ENCODE data around the gene INTS11.

INTS11 gene

GRCh38 chr1:1299686-1300351 is 24.6 kb downstream of the INTS11 start:
- peak; percentile 77 for DNase-seq (ENCODE audit: low spot score)

DNA sequence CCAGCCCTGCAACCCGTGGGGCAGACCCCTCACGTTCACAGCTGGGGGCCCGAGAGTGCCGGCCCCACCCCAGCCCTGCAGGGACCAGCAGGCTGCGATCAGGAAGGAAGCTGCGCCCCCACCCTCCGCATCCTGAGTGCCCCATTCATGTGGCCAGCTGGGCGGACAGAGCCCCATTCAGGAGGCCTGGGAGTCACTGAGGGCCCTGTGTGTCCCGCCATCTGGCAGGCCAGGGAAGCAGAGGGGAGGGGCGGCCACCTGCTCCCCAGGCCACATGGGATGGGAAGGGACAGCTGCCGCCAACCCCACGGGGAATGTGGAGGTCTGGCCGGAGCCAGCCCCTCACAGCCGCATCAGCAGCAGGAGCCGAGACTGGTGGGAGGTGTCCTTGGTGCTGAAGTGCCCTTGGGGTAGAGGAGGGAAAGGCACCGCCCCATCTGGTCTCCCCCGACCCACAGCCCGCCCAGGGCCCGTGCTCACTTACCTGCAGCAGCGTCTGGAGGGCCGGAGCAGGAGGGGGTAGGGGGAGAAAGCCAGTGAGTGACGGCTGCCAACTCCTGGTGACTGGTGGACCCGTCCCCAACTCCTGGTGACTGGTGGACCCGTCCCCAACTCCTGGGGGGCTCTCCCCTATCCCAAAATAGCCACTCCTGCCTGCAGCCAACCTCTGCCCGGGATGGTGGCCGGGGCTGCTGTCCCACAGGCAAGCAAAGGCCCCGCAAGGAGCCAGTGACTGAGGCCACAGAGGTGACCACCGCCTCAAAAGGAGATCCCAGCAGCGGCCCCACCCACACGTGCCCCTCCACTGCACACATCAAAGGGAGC is 25.4 kb downstream of the INTS11 start:
- peak; percentile 51 for DNase-seq (ENCODE audit: low spot score)

DNA sequence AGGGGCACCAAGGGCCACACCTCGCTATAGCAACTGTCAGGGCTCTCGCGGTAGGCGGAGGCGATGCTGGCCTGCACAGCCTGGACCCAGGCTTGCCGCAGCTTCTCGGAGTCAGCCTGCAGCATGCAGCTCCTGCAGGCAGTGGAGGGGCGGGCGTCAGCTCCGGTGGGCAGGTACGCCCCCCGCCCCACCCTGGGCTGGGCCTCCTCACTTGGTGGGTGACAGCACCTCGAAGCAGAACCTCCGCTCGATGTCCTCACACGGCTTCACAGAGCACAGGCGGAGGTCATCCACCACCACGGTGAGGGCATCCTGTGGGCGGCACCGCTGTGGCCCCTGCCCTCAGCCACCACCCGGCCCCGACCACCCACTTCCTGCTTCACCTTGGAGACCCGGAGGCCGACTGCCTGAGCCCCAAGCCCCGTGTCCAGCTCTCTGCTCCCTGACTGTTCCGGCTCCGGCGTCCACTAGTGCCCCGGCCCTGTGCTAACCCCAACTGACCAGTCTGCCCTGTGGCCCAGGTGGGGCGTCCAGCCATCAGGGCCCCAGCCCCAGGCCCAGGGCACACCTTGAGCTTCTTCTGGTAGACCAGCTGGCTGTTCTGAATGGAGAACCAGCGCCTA is 26.5 kb downstream of the INTS11 start:
- DNase-seq (ENCODE audit: low spot score): no peak

GRCh38 chr1:1296070-1297061 is 28.1 kb downstream of the INTS11 start:
- DNase-seq (ENCODE audit: low spot score): no peak

DNA sequence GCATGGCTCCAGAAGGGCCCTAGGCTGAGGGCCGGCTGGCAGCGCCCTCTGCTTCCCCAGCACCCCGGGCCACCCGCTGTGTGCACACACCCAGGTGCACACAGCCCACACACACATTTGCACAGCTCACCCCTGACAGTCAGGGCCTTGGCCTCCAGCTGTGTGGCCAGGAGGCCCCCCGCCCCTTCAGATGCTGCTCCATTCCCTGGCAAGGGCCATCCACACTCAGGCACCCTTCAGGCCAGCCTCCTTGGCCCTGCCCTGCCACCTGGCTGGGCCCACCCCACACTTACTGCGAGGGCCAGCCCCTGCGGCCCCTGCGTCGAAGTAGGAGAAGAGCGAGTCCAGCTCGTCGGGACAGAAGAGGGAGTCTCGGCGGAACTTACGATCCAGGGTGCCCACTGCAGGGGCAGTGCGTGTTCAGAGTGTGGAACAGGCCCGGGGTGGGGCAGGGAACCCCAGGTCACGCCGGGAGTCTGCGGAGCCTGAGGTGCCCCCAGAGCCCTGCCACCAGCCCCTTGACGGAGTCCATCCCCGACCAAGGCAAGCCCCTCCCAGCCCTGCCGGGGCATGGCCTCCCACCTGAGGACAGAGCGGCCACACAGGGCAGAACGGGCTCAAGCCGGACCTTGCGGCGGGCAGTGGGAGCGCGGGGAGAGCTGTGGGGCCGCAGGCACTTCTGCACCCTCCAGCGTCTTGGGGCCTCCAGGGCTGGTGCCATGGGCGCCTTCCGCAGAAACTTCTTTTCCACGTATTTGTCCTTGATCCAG is 29.1 kb downstream of the INTS11 start:
- DNase-seq (ENCODE audit: low spot score): no peak

DNA sequence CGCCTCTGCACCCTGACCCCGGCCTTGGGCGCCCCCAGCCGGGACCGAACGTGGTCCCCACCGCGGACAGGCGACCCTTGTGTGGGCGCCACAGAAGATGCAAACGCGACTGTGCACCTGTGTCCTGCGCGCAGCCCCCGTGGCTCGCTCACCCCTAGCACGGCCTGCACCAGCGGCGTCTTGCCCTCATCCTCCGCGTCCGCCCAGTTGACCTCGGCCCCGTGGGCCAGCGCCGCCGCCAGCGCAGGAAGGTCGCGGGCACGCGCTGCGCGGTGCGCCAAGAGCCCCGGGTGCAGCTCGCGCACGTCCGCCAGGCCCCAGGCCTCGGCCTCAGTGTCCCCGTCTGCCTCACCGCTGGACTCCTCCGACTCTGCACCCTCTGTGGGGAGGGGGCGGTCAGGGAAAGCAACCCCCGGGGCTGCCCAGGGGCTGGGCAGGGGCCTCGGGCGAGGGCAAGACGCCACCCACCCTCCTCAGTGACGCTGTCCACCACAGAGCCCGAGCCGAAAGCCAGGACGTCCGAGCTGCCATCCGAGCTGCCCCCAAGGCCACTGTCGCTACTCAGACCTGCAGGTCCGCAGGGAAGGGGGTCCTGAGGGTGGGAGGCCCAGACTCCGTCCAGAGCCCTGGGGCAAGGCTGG is 30.1 kb downstream of the INTS11 start:
- DNase-seq (ENCODE audit: low spot score): no peak

GRCh38 chr1:1293263-1294249 is 30.9 kb downstream of the INTS11 start:
- no peak for DNase-seq (ENCODE audit: low spot score)

DNA sequence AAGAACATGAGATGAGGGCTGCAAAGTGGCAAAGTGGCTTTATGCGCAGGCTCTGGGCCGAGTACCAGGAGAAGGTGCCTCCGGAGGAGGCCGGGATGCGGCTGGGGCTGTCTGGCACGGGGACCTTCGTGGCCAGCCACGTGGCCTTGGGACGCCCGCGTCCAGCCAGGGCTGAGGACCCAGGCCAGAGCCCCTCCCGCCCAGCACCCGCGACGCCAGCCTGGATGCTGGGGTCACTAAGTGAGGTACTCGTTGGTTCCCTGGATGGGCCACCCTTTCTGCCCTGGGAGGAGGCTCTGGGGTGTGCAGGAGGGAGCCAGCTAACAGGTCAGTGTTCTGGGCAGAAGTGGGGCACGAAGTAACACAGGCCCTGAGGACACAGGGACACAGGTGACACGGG is 31.6 kb downstream of the INTS11 start:
- no peak for DNase-seq (ENCODE audit: low spot score)

DNA sequence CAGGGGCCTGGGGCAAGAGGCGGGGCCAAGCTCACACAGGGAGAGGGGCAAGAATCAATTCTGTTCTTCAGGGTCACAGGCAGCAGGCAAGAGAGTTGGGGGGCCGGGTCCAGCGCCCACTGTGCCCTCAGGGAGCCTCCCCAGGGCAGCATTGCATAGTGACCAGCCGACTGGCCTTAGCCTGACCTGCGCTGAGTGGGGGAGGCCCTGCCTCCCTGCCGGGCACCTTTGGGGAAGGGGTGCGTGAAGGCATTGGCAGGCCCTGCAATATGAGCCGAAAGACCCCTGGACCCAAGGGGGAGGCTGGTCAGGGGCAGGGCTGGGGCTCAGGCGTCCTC is 32.0 kb downstream of the INTS11 start:
- DNase-seq (ENCODE audit: low spot score): no peak

DNA sequence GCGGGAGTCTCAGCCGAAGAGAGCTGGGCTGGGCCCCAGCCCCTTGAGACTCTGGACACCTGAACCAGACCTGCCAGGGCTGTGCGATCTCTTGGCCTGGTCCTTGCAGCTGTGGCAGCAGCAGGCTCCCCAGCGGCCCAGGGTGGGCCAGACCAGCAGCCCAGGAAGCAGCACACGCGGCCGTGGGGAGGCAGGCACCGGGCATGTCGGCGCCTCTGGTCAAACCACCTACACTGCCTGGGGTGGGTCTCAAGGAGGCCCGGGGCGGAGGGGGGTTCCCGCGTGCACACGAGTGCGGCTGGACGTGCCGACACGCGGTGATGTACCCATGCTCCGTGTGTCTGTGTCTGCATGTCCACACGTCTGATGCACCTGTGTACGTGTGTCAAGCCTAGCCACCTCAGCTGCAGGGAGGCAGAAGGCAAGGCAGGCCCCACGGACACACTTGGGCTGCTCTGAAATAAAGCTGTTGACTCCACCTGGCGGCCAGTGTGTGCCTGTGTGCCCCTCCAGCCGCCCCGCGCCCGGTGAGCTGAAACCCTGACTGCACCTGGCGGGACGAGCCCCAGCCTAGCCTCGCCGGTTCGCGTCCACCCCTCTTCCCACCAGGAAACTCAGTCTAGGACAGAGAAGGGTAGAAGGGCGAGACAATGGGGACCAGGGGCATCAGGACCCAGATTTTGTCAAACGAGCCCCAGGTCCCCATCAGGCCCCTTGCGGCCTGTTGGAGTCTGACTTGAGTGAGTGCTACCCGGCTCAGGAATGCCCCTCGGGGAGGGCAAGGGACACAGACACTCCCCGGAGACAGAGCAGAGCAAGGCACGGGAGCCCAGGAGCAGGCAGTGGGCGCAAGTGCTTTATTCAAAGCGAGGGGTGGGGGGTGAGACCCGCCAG is 32.7 kb downstream of the INTS11 start:
- peak; percentile 78 for DNase-seq (ENCODE audit: low spot score)

DNA sequence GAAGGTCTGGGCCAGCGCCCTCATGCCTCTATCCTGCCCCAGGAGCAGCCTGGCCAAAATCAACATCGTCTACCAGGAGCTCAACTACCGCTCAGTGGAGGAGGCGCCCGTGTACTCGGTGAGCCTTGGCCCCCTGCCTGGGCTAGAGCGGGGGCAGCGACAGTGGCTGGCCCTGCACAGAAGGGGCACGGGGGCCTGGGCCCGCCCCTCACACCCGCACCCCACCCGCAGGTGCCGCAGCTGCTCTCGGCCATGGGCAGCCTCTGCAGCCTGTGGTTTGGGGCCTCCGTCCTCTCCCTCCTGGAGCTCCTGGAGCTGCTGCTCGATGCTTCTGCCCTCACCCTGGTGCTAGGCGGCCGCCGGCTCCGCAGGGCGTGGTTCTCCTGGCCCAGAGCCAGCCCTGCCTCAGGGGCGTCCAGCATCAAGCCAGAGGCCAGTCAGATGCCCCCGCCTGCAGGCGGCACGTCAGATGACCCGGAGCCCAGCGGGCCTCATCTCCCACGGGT is 33.4 kb downstream of the INTS11 start:
- DNase-seq (ENCODE audit: low spot score): no peak

DNA sequence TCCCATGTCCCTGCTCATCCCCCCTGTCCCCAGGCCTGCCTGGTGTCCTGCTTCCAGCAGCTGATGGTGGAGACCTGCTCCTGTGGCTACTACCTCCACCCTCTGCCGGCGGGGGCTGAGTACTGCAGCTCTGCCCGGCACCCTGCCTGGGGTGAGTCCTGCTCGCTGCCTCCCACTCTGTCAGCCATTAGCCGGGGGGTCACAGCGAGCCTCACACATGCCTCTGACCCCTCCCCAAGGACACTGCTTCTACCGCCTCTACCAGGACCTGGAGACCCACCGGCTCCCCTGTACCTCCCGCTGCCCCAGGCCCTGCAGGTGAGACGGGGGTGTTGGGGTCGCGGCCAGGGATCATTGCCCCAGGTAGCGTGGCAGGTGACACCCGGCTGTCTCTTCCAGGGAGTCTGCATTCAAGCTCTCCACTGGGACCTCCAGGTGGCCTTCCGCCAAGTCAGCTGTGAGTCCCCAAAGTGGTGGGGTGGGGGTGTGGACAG is 34.2 kb downstream of the INTS11 start:
- peak; percentile 76 for DNase-seq (ENCODE audit: low spot score)

DNA sequence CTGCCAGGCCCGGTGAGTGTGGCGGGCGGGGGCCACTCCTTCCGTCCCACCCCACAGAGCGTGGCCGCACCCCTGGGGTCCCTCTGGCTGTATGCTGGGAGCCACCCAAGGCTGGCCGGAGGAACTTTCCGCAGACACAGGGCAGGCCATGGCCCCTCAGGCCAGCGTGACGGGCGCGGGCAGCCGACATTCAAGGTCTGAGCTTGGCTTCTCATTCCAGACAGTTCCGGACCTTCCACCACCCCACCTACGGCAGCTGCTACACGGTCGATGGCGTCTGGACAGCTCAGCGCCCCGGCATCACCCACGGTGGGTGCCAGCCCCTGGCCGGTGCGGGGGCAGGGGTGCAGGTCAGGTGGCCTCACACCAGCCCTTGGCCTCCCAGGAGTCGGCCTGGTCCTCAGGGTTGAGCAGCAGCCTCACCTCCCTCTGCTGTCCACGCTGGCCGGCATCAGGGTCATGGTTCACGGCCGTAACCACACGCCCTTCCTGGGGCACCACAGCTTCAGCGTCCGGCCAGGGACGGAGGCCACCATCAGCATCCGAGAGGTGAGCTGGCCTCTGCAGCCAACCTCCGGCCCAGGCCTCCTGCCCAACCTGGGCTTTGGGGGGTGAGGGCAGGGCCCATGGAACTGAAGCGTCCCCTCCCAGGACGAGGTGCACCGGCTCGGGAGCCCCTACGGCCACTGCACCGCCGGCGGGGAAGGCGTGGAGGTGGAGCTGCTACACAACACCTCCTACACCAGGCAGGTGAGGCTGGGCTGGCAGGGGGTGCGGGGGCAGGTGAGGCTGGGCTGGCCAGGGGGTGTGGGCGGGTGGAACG is 37.0 kb downstream of the INTS11 start:
- DNase-seq (ENCODE audit: low spot score): no peak

GRCh38 chr1:1286313-1287261 is 37.9 kb downstream of the INTS11 start:
- DNase-seq (ENCODE audit: low spot score): no peak

- peak; percentile 45 for DNase-seq (ENCODE audit: low spot score)
These were observed 38.7 kb downstream of the INTS11 start for GRCh38 chr1:1285611-1286311.

Measured in NAMALWA (cell line).